Hematopoietic multipotent progenitor cell treated with erythropoietin and hydrocortisone succinate and interleukin-3 and kit ligand, for 17 days (in vitro differentiated cells): ENCODE measurements around the gene CPSF3.

Experiments
- DNase-seq: peaks from one replicate; pipeline ENCODE4 v3.0.0-alpha.2; 2015; ENCODE audit warnings: low spot score

CPSF3 gene

GRCh38 chr2:9518163-9518562 lies 94.7 kb downstream of the CPSF3 start:
- no peak for DNase-seq

- DNase-seq, result no peak
Measured at GRCh38 chr2:9518780-9519179, 95.3 kb downstream of the CPSF3 start.

GRCh38 chr2:9519250-9519649 lies 95.8 kb downstream of the CPSF3 start:
- DNase-seq, result no peak
